Heart left ventricle (tissue), 13 donors: ENCODE data around the gene CLSTN2.

Experiments used
- CTCF ChIP-seq, 12 donors: fragments of 200-600 bp; sonication (generic) in 4 of 12; IDR thresholded peaks; one replicate each; pipeline versions ENCODE4 v1.5.0 to v1.8.0; 2018 to 2022; ENCODE audit warnings: antibody characterized with exemption in 12 of 12, mild to moderate bottlenecking in 5 of 12
- POLR2A ChIP-seq, 2 donors: fragments of 450-650 bp; IDR thresholded peaks; one replicate each; pipeline ENCODE4 v1.6.1; 2017; ENCODE audit warnings: antibody characterized with exemption in 2 of 2, mild to moderate bottlenecking in 2 of 2, moderate library complexity in 2 of 2
- donor health status: ischemic (EF 13 %, LVEDD 7.1; RV severe dilation, severe dysfunction).
- donor health status: DM: no; HTN: yes; CAD: no.
- donor health status: DM: no; HTN: no; CAD: no.
- donor health status: ischemic (EF 25% LVEDD 6.9; RV normal size, moderate dysfunction).
- donor health status: ischemic (EF 25% LVEDD 5.7; RV mildly dilated, moderate dysfunction).
- donor health status: ischemic (EF 35%, LVEDD 5.7; RV mildly dilated, moderate dysfunction).
- donor health status: nonischemic (EF 11% LVEDD 7.7; RV severe dilation, severe dysfunction).
- donor health status: DM: yes; HTN: yes; CAD: no.
- donor health status: PGD.
- donor health status: ischemic (EF 29% LVEDD 5.4; RV normal size, mild dysfunction).
- donor health status: nonischemic (EF 23%, LVEDD 6.1; RV moderate dilation, normal function).

GRCh38 chr3:140433431-140433830 lies 498.4 kb downstream of the CLSTN2 start:
- TF ChIP-seq CTCF (IDR thresholded peaks at IDR 0.05) (no peak), POLR2A (IDR thresholded peaks at IDR 0.05) (no peak)
